Stimulated activated naive CD8-positive, alpha-beta T cell treated with anti-CD3 and anti-CD28 coated beads, Interleukin-15, Interleukin-2, amounts not matched to agents 100 ng/mL and 50 ng/mL, for 24 hours (primary cell): ENCODE measurements around the gene THAP3.
"Not testable (repeated sequence)": the region's sequence is repeated elsewhere in the genome, so short reads cannot be mapped to it uniquely, and the experiment has no call there.

Source experiments
- H3K27ac Mint-ChIP-seq: one replicate; pipeline ENCODE4 v1.8.0; 2021; ENCODE audit warnings: mild to moderate bottlenecking, mixed read lengths
- H3K27me3 Mint-ChIP-seq: one replicate; pipeline ENCODE4 v1.8.0; 2021; ENCODE audit warnings: mixed read lengths
- H3K36me3 Mint-ChIP-seq: one replicate; pipeline ENCODE4 v1.8.0; 2021; ENCODE audit warnings: low read depth, mixed read lengths
- H3K4me1 Mint-ChIP-seq: one replicate; pipeline ENCODE4 v1.8.0; 2021; ENCODE audit warnings: low read depth, mixed read lengths
- H3K4me3 Mint-ChIP-seq: one replicate; pipeline ENCODE4 v1.8.0; 2021; ENCODE audit warnings: mild to moderate bottlenecking, mixed read lengths
- H3K9me3 Mint-ChIP-seq: one replicate; pipeline ENCODE4 v1.8.0; 2021; ENCODE audit warnings: mixed read lengths

Gene THAP3

DNA sequence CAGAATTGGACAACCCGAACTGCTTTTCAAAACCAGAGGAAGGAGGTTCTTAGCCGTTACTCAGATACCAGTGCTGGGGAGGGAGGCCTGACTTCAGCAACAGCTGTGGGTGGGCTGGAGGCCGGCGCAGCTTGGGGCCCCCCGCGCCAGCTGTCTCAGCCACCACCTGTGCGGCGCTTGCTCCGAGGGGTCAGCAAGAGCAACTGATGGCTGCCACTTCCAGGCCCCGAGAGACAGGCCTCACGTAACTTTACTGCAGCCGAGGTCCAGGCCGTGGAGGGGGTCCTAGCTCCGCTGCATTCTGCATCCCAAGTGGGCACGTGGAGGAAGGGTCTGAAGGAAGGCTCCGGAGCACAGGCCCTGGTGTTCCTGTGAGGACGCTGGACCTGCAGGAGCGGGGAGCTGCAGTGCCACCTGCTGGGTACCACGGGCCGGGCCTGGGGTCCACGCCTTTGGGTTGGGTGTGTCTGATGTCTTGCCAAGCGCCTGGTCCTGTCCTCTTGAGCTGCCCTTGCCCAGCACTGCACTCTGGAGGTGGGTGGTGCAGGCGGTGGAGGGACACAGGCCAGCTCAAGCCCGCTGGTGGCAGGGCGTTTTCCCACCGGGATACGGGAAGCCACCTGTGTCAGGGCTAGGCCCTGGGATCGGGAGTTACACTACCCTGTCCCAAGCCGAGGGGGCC is 9.8 kb downstream of the THAP3 start:
- Mint-ChIP-seq H3K27me3 (no peaks in the 10 kb centered on the region), H3K27ac (no peak overlapping the region), H3K9me3 (no peaks in the 10 kb centered on the region), H3K36me3 (peaks cover 26% of the 10 kb centered on the region), H3K4me3 (no peak overlapping the region), H3K4me1 (no peaks in the 10 kb centered on the region)

DNA sequence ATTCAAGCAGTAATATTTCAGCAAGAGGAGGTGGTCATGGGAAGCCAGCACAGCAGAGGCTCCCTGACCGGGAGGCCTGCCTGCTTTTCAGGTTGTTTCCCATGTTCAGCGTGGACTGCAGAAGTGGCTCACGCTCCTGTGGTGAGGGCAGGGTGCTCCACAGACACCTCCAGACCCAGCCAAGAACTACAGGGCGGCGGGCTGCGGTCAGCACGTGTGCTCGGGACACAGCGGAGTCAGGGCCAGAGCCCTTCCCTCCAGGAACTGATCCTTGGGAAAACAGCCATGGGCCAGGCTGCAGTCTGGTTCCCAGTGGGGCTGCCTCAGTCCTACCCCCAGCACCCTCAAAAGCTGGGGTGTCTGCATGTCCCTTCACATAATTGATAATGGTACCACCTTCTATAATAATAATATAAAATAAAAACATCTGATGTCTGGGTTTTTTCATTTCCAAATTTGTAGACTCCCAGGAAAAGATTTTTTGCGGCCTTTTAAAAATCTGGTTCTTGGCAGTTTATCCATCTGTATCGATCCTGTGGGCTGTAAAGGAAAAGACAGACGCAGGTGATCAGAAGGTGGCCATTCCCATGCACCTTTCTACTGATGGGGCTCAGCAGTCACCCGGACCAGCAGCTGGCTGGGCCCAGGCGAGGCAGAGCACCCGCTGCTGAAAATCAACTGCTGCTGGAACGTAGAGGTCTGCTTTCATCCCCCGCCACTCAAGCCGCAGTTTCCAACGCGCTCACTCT is 10.7 kb downstream of the THAP3 start:
- no peak overlapping the region for H3K27ac Mint-ChIP-seq
- H3K4me1 Mint-ChIP-seq: no peaks in the 10 kb centered on the region
- H3K36me3 Mint-ChIP-seq: peaks cover 27% of the 10 kb centered on the region
- H3K27me3 Mint-ChIP-seq: no peaks in the 10 kb centered on the region
- no peaks in the 10 kb centered on the region for H3K9me3 Mint-ChIP-seq
- no peak overlapping the region for H3K4me3 Mint-ChIP-seq

DNA sequence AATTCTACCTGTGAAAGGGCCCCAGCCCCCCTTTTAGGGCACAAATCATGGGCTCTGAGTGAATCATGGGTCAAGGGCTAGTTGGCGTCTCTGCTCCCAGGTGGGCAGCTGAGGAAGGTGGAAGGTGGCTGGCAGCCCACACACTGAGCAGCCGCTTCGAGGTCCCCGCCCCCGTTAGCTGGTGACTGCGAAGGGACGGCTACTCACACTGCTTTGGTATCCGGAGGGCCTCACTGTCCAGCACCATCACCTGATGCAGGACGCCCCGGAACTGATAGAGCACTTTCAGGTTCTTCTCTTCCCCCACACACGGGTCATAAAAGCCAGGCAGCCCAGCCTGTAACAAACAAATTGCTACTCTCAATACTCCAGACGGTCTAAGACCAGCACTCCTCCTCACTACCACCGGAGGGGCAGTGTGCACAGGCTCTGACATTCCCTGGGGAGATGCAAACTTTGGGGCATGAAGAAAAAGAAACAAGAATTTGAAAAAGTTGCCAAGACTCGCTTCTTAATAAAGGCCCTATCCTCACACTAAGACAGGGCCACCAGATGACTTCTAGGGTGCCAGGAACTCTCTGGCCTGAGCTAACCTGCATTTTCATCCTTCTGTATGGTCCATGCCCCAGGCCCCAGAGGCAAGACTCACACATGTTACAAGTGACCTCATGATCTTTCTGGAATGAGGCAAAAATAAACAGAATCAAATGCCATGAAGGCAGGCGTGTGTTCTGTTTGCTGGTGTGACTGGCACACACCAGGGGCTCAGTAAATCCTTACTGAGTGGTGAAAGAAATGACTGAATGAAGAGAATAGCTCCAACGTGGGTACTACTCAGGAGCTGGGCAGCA is 11.5 kb downstream of the THAP3 start:
- Mint-ChIP-seq H3K4me1 (no peaks in the 10 kb centered on the region), H3K9me3 (no peaks in the 10 kb centered on the region), H3K4me3 (no peak overlapping the region), H3K36me3 (peaks cover 28% of the 10 kb centered on the region), H3K27me3 (no peaks in the 10 kb centered on the region), H3K27ac (no peak overlapping the region)

DNA sequence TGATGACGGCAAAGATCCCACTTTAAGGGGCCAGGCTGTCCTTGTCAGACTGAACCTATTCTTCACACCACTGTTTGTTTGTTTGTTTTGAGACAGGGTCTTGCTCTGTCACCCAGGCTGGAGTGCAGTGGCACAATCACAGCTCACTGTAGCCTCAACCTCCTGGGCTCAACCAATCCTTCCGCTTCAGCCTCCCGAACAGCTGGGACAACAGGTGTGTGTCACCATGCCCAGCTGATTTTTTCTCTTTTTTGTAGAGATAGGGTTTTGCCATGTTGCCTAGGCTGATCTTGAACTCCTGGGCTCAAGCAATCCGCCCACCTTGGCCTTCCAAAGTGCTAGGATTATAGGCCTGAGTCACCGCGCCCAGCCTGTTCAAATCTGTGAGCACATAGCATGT is 12.1 kb downstream of the THAP3 start:
- H3K27me3 Mint-ChIP-seq, H3K4me3 Mint-ChIP-seq, H3K9me3 Mint-ChIP-seq, H3K4me1 Mint-ChIP-seq: not testable (repeated sequence)
- Mint-ChIP-seq H3K27ac (peak overlapping the region; percentile 55), H3K36me3 (peaks cover 35% of the 10 kb centered on the region)

DNA sequence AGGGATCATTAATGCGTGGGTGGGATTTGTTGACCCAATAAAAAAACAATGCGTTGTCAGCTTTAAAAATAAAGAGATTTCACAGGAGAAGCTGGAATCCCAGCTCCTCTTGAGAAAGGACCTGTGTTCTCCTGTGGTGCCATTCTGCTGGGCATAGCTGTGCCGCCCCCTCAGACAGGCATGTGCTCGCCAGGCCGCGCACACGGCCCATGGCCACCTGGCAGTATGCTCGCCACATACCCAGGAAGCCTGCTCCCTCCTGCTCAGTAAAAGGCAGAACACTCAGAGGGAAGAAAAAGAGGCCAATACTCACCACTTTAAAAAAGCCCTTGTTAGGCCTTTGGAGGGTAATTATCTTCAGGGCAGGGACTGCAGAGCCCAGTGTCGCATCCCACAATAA is 13.1 kb downstream of the THAP3 start:
- Mint-ChIP-seq H3K27me3 (no peaks in the 10 kb centered on the region), H3K4me1 (no peaks in the 10 kb centered on the region), H3K9me3 (no peaks in the 10 kb centered on the region), H3K4me3 (no peak overlapping the region), H3K27ac (no peak overlapping the region), H3K36me3 (peaks cover 44% of the 10 kb centered on the region)

DNA sequence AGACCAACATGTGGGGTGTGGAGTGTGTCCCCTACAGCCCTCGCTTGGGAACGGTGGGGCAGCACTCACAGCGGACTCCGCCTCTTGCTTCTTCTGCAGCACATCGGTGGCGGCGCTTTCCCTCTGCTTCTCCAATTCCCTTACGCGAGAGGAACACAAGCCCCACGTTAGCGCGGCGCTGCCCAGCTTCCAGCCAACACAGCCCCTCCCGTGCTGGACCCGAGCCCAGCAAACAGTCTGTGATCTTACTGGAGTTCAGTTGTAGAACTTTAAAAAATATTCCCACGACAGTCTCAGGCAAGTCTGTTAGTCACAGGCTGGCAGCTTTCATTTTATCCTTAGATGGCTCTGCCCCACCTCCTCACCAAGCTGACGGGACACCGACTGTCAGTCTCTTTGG is 13.6 kb downstream of the THAP3 start:
- Mint-ChIP-seq H3K27me3 (no peaks in the 10 kb centered on the region), H3K4me1 (no peaks in the 10 kb centered on the region), H3K36me3 (peaks cover 45% of the 10 kb centered on the region), H3K27ac (no peak overlapping the region), H3K4me3 (no peak overlapping the region), H3K9me3 (no peaks in the 10 kb centered on the region)

DNA sequence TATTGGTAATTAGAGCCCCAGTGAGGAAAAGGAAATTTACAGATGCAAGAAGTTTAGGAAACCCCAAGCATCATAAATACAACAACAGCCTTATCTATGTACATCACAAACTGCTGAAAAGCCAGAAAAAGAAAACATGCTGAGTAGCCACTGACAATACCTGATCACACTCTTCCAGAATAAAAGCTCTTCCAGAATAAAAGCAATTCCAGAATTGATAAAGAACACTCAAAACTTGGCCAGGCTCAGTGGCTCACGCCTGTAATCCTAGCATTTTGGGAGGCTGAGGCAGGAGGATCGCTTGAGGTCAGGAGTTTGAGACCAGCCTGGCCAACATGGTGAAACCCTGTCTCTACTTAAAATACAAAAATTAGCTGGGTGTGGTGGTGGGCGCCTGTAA is 16.2 kb downstream of the THAP3 start:
- H3K27me3 Mint-ChIP-seq, H3K9me3 Mint-ChIP-seq, H3K27ac Mint-ChIP-seq, H3K4me1 Mint-ChIP-seq, H3K4me3 Mint-ChIP-seq: not testable (repeated sequence)
- peaks cover 49% of the 10 kb centered on the region for H3K36me3 Mint-ChIP-seq

DNA sequence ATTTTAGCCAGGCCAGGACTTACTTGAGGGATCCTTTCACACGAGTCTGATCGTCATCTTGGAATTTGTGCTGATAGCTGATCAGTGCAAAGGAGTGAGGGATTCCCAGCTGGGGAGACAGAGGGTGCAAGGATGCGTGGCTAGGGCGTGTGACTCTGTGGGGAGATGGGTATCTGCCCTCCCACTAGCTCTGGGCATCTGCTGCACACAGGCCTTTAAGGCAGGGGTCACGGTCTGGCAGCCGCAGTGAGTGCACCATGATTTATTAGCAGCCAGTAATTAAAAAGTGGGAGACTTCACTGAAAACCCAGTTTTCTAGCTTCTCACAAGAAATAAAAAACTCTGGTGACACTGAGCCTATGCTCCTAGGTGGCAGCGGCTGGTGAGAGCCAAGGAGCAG is 20.4 kb downstream of the THAP3 start:
- H3K27me3 Mint-ChIP-seq: no peaks in the 10 kb centered on the region
- H3K9me3 Mint-ChIP-seq: no peaks in the 10 kb centered on the region
- peaks cover 35% of the 10 kb centered on the region for H3K36me3 Mint-ChIP-seq
- no peaks in the 10 kb centered on the region for H3K4me1 Mint-ChIP-seq
- no peak overlapping the region for H3K4me3 Mint-ChIP-seq
- no peak overlapping the region for H3K27ac Mint-ChIP-seq

DNA sequence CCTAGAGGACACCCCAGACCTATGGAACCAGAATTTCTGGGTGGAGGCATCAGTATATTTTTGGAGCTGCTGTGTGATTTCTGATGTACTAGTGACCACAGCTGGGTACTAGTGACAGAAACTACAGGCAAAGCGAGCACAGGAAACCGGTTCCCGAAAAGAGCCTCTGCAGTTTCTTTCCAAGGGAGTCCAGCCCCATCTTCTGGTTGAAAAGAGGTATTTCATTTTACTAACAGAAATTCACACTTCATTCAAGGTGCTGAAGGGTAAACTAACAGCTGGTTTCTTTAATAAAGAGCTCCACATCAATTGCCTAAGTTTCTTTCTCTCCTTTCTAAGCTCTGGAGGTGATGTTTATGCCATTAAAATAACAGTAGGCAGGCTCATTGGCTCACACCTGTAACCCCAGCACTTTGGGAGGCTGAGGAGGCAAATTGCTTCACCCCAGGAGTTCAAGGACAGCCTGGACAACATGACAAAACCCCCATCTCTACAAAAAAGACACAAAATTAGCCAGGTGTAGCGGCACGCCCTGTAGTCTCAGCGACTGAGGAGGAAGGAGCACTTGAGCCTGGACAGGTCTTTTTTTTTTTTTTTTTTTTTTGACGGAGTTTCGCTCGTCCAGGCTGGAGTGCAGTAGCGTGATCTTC is 22.0 kb downstream of the THAP3 start:
- Mint-ChIP-seq H3K4me1 (no peaks in the 10 kb centered on the region), H3K27me3 (no peaks in the 10 kb centered on the region), H3K4me3 (no peak overlapping the region), H3K36me3 (peaks cover 35% of the 10 kb centered on the region), H3K27ac (no peak overlapping the region), H3K9me3 (no peaks in the 10 kb centered on the region)

DNA sequence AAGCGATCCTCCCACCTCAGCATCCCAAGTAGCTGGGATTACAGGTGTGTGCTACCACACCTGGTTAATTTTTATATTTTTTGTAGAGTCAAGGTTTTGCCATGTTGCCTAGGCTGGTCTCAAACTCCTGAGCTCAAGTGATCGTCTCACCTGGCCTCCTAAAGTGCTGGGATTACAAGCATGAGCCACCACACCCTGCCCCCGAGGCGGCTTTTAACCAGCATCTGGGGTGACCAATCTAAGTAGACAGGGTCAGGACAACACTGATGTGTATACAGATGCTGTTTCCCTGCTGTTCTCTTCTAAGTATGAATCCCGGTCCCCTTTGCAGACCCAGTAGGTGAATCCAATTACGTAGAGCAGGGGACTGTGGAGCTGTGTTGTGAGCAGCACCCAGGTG is 23.9 kb downstream of the THAP3 start:
- no peak overlapping the region for H3K27ac Mint-ChIP-seq
- no peaks in the 10 kb centered on the region for H3K9me3 Mint-ChIP-seq
- peaks cover 24% of the 10 kb centered on the region for H3K36me3 Mint-ChIP-seq
- no peaks in the 10 kb centered on the region for H3K4me1 Mint-ChIP-seq
- H3K27me3 Mint-ChIP-seq: no peaks in the 10 kb centered on the region
- H3K4me3 Mint-ChIP-seq: no peak overlapping the region

DNA sequence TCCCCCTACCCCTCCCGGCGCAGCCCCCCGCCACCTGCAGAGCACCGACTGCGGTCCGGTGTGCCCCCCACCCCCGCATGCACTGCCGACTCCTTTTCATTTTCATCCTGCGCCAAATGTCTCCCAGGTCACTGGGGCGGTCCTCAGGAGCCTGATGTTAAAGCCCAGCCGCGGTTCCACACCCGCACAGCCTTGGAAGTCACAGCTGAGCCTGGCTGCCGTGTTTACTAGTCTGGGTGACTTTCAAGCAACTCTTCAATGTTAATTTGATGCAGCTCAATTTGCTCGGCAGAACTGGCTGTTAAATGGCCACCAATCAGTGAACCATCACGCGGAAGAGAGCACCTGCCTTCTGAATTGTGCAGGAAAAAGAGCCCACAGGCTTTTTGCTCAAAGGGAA is 27.2 kb downstream of the THAP3 start:
- no peaks in the 10 kb centered on the region for H3K4me1 Mint-ChIP-seq
- peaks cover 27% of the 10 kb centered on the region for H3K36me3 Mint-ChIP-seq
- H3K27me3 Mint-ChIP-seq: no peaks in the 10 kb centered on the region
- no peak overlapping the region for H3K4me3 Mint-ChIP-seq
- H3K9me3 Mint-ChIP-seq: no peaks in the 10 kb centered on the region
- no peak overlapping the region for H3K27ac Mint-ChIP-seq

DNA sequence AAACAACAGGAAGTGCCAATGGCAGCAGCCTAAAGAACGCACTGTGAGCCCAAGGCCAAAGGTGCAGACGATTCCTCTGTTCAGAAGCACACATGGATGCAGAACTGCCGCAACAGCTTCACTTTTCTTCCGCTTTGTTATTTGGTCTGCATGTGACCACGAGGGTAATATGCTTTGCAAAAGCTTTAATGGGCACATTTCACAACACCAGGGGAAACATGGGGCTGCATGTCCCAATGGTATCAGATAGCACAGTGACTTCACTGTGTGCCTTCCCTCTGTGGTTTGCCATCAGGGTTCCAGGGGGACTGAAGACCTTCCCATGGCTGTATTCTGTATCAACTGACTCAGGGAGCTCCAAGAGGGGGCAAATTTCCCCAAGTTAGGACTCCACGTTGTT is 28.3 kb downstream of the THAP3 start:
- H3K4me3 Mint-ChIP-seq: no peak overlapping the region
- no peaks in the 10 kb centered on the region for H3K9me3 Mint-ChIP-seq
- H3K36me3 Mint-ChIP-seq: peaks cover 29% of the 10 kb centered on the region
- H3K27me3 Mint-ChIP-seq: no peaks in the 10 kb centered on the region
- H3K4me1 Mint-ChIP-seq: no peaks in the 10 kb centered on the region
- H3K27ac Mint-ChIP-seq: no peak overlapping the region

DNA sequence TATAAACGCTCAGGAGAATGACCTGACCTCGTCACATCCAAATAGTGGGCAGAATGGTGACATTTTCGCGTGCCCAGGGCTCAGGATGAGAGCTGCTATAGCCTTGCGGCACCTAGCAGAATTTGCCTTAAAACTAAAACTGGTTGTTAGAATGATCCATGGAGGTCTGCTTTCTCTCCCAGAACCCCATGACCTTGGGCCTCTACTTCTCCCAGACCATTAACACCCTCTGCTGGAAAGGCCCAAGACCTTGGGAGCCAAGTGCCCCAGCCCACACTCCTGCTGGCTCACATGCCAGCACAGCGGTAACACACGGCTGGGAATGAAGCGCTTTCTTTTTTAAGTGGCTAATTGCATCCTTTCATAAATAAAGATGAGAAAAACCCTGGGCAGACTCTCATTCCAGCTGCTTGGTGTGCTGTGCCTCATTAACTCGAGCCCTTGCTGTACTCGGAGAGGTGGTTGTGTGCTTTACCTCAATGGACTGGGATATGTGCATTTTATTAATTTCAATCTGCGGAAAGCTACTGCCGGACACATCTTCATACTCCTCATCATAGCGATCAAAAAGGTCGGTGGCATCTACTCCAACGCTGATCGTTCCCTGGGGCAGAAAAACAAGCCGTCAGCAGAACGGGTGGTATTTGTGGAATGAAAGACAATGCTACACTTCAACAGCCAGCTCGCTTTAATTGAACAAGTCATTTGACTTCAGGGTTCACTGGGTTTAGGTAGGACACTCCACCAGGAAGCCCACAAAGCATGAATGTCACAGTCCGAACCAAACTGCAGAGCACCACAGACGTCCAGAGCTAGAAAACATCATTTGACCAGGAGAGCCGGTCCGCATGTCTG is 29.0 kb downstream of the THAP3 start:
- Mint-ChIP-seq H3K36me3 (peaks cover 33% of the 10 kb centered on the region), H3K27ac (no peak overlapping the region), H3K4me1 (no peaks in the 10 kb centered on the region), H3K9me3 (no peaks in the 10 kb centered on the region), H3K4me3 (no peak overlapping the region), H3K27me3 (no peaks in the 10 kb centered on the region)

DNA sequence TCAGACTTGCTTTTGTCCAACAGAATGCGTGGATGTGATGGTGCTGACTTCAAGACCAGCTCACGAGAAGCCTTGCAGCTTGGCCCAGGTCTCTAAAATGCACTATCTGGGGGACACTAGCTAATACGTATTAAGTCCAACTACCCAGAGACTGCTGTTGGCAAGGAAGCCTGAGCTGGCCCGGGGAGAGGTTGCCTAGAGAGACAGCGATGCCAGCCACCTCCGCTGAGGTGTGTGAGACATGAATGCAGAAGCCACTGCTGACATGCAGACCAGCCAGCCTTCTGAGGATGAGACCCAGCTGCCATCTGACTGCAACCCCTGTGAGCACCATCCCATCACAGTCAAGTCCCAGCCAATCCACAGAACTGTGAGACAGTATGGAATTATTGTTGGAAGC is 32.5 kb downstream of the THAP3 start:
- no peak overlapping the region for H3K4me3 Mint-ChIP-seq
- no peak overlapping the region for H3K27ac Mint-ChIP-seq

More for the DNA sequence above, 32.5 kb downstream of the THAP3 start:
- H3K27me3 Mint-ChIP-seq: no peaks in the 10 kb centered on the region
- peaks cover 3% of the 10 kb centered on the region for H3K4me1 Mint-ChIP-seq
- peaks cover 39% of the 10 kb centered on the region for H3K36me3 Mint-ChIP-seq
- H3K9me3 Mint-ChIP-seq: no peaks in the 10 kb centered on the region
